Endothelial cell of umbilical vein (primary cell): ENCODE results near the gene ABCC2. TPM values are rescaled to one million over a fixed set of nuclear protein-coding genes. Genes with fewer than 3 reads are reported as not detected.

Experiments used
- BruUV-seq: library from RNA; stranded (reverse); fragments of 400-500 nt; replicated peaks from 2 replicates; lab custom pipeline; 2021; lab: Mats Ljungman, UMichigan
- CTCF ChIA-PET: fragments of 300-600, 350-600 bp; sonication (Branson Sonifier 250); formaldehyde crosslinking; loops from one replicate; lab custom pipeline; 2021; ENCODE audit warnings: antibody characterized with exemption, inconsistent platforms; lab: Charles Lee
- POLR2A ChIA-PET: fragments of 300-600, 350-600 bp; sonication (Branson Sonifier 250); formaldehyde crosslinking; loops from one replicate; lab custom pipeline; 2021; ENCODE audit warnings: antibody characterized with exemption, inconsistent platforms; lab: Charles Lee
- DNase-seq: peaks from one replicate; pipeline ENCODE4 v3.0.0-alpha.2; 2011; ENCODE audit warnings: low read depth, low spot score
- FAIRE-seq: peaks from 2 replicates; lab custom pipeline; 2011; peaks lifted over from hg19 to GRCh38; lab: Jason Lieb, UNC
- H2AFZ ChIP-seq: 2 replicates; pipeline ENCODE4 v1.6.0; 2012; ENCODE audit warnings: low read depth, low read length, control low read depth, inconsistent platforms
- H3K27ac ChIP-seq: 2 replicates; pipeline ENCODE4 v1.5.1; 2011; ENCODE audit warnings: low read depth, mild to moderate bottlenecking, control low read depth, low read length, moderate library complexity; ENCODE audit not compliant: insufficient read depth
- H3K27me3 ChIP-seq, 2 experiments: 2 replicates each; pipeline versions ENCODE4 v1.6.0 to v1.6.1; 2011; ENCODE audit warnings: low read length in 2 of 2, mixed read lengths in 1 of 2; ENCODE audit not compliant: control insufficient read depth in 2 of 2, insufficient read depth in 2 of 2
- H3K36me3 ChIP-seq, 2 experiments: 2 replicates in 1 of 2; 3 replicates in 1 of 2; pipeline ENCODE4 v1.5.1; 2011; ENCODE audit warnings: low read length in 2 of 2, mild to moderate bottlenecking in 1 of 2, moderate library complexity in 1 of 2; ENCODE audit not compliant: control insufficient read depth in 2 of 2, insufficient read depth in 2 of 2; ENCODE audit errors: extremely low read depth in 1 of 2
- H3K4me1 ChIP-seq: 3 replicates; pipeline ENCODE4 v1.5.1; 2011; ENCODE audit warnings: mild to moderate bottlenecking, low read length; ENCODE audit not compliant: control insufficient read depth, insufficient read depth; ENCODE audit errors: extremely low read depth
- H3K4me2 ChIP-seq: 2 replicates; pipeline ENCODE4 v1.6.1; 2011; ENCODE audit warnings: low read length, control low read depth, mixed read lengths; ENCODE audit not compliant: insufficient read depth
- H3K4me3 ChIP-seq, 3 experiments: fragments of 200-600 bp in 1 of 3; sonication (generic), shearing (Covaris generic) in 1 of 3; replicated peaks in 1 of 3; 2 replicates each; pipeline ENCODE4 v1.5.1; 2011 to 2016; ENCODE audit warnings: control low read depth in 3 of 3, low read length in 3 of 3, mild to moderate bottlenecking in 2 of 3, inconsistent platforms in 1 of 3, low read depth in 1 of 3, moderate library complexity in 1 of 3; ENCODE audit not compliant: insufficient read depth in 1 of 3
- H3K79me2 ChIP-seq: 2 replicates; pipeline ENCODE4 v1.6.0; 2012; ENCODE audit warnings: low read length, inconsistent platforms; ENCODE audit not compliant: control insufficient read depth, insufficient read depth
- H3K9ac ChIP-seq: replicated peaks from 2 replicates; pipeline ENCODE3; 2011; ENCODE audit warnings: low read length, control low read depth; ENCODE audit not compliant: insufficient read depth; ENCODE audit errors: extremely low read depth
- H3K9me1 ChIP-seq: replicated peaks from 3 replicates; pipeline ENCODE4 v1.6.0; 2011; ENCODE audit warnings: mild to moderate bottlenecking, low read length; ENCODE audit not compliant: control insufficient read depth, insufficient read depth; ENCODE audit errors: extremely low read depth
- H3K9me3 ChIP-seq: replicated peaks from 2 replicates; pipeline ENCODE4 v1.5.1; 2012; ENCODE audit warnings: low read length, inconsistent platforms; ENCODE audit not compliant: control insufficient read depth, insufficient read depth
- H4K20me1 ChIP-seq: replicated peaks from 2 replicates; pipeline ENCODE3; 2011; ENCODE audit warnings: mild to moderate bottlenecking, low read length; ENCODE audit not compliant: control insufficient read depth, insufficient read depth; ENCODE audit errors: extremely low read depth
- EZH2 ChIP-seq: IDR thresholded peaks from 2 replicates; pipeline ENCODE4 v1.6.1; 2012; ENCODE audit warnings: borderline replicate concordance, low read depth, mild to moderate bottlenecking, moderate library complexity, low read length, inconsistent platforms; ENCODE audit not compliant: severe bottlenecking
- FOS ChIP-seq: IDR thresholded peaks from 2 replicates; pipeline ENCODE4 v1.6.1; 2011; ENCODE audit warnings: mild to moderate bottlenecking, low read length, moderate library complexity, borderline replicate concordance; ENCODE audit not compliant: insufficient read depth
- GATA2 ChIP-seq: IDR thresholded peaks from 2 replicates; pipeline ENCODE4 v1.7.0; 2011; ENCODE audit warnings: low read depth, mild to moderate bottlenecking, moderate library complexity, mixed read lengths, low read length; ENCODE audit not compliant: insufficient read length, insufficient read depth
- JUN ChIP-seq: IDR thresholded peaks from 2 replicates; pipeline ENCODE4 v1.6.1; 2011; ENCODE audit warnings: borderline replicate concordance, low read depth; ENCODE audit not compliant: insufficient read length, insufficient read depth
- MYC ChIP-seq: IDR thresholded peaks from one replicate; pipeline ENCODE4 v1.6.1; 2011; ENCODE audit warnings: mild to moderate bottlenecking, low read depth, low read length
- POLR2A ChIP-seq: IDR thresholded peaks from 2 replicates; pipeline ENCODE4 v1.6.1; 2012; ENCODE audit warnings: low read depth, mild to moderate bottlenecking, control low read depth, low read length
- POLR2AphosphoS5 ChIP-seq: IDR thresholded peaks from 2 replicates; pipeline ENCODE4 v1.6.1; 2012; ENCODE audit warnings: low read depth, mild to moderate bottlenecking, control low read depth, low read length, moderate library complexity; ENCODE audit not compliant: insufficient read depth
- dilution Hi-C: fragments of 300-500 bp; cut with MboI; formaldehyde crosslinking; loops from one replicate; pipeline ENCODE4 v1.15.0; 2019; ENCODE audit warnings: low sequenced_read_pairs; ENCODE audit not compliant: extremely low pct_ligation_motif_present
- intact Hi-C: fragments of 100-400 bp; cut with micrococcal nuclease; formaldehyde crosslinking; loops from one replicate; pipeline ENCODE4 v1.10.0; 2022
- polyA plus RNA-seq, 4 experiments: library from polyadenylated mRNA; depleted of rRNA in 3 of 4; stranded (reverse) in 3 of 4; unstranded in 1 of 4; fragments of >200 nt; gene quantifications; 2 replicates each; pipeline versions ENCODE4 v1.2.1 to v1.2.3, GENCODE V29; 2011 to 2012; ENCODE audit warnings: missing spikeins in 1 of 4
- total RNA-seq: library from RNA; stranded (reverse); gene quantifications from 2 replicates; pipeline ENCODE4 v1.2.3, GENCODE V29; 2021
- TF ChIP-seq, protein P1 (sequence below): IDR thresholded peaks from 2 replicates; pipeline ENCODE4 v1.6.1; 2011; ENCODE audit not compliant: insufficient read depth, insufficient read length
- TF ChIP-seq, protein P2 (sequence below), 2 donors: IDR thresholded peaks; 1 replicate in 1 of 2; 2 replicates in 1 of 2; pipeline ENCODE4 v1.5.1; 2011; ENCODE audit warnings: low read length in 2 of 2, mild to moderate bottlenecking in 2 of 2, moderate library complexity in 2 of 2, control low read depth in 1 of 2, inconsistent platforms in 1 of 2, low read depth in 1 of 2; ENCODE audit not compliant: insufficient read depth in 1 of 2; ENCODE audit errors: extremely low read depth in 1 of 2

Gene ABCC2
- total and polyA plus RNA-seq, 2 donors (not counting 3 experiments of a cell fraction or from before 2014, with no cell fraction given) = 1.5 to 3.3 TPM

DNA sequence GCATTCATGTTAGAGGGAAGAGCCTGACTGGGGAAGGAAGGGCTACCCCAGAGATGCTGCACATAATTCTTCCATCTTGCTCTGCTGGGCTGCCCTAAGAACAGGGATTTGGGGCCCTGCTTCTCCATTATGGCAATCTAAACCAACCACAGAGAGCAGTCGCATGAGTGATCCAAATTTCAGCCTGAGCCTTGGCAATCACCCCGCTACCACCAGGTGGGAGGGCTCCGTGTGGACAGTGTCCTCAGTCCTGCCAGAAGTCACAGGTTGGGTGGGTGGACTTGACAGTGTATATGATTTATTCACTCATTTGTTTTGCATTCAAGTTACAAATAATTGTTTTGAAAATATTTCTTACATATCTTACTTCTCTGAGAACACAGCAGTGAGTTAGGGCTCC, 22.0 kb downstream of the ABCC2 start:
- DNase-seq (no peak), FAIRE-seq (no peak)
- TF ChIP-seq FOS = no peak
- TF ChIP-seq POLR2AphosphoS5 = no peak
- TF ChIP-seq EZH2 = no peak
- TF ChIP-seq, protein P1, sequence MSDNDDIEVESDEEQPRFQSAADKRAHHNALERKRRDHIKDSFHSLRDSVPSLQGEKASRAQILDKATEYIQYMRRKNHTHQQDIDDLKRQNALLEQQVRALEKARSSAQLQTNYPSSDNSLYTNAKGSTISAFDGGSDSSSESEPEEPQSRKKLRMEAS = no peak
- no peak for TF ChIP-seq JUN
- TF ChIP-seq, protein P2, sequence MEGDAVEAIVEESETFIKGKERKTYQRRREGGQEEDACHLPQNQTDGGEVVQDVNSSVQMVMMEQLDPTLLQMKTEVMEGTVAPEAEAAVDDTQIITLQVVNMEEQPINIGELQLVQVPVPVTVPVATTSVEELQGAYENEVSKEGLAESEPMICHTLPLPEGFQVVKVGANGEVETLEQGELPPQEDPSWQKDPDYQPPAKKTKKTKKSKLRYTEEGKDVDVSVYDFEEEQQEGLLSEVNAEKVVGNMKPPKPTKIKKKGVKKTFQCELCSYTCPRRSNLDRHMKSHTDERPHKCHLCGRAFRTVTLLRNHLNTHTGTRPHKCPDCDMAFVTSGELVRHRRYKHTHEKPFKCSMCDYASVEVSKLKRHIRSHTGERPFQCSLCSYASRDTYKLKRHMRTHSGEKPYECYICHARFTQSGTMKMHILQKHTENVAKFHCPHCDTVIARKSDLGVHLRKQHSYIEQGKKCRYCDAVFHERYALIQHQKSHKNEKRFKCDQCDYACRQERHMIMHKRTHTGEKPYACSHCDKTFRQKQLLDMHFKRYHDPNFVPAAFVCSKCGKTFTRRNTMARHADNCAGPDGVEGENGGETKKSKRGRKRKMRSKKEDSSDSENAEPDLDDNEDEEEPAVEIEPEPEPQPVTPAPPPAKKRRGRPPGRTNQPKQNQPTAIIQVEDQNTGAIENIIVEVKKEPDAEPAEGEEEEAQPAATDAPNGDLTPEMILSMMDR (IDR thresholded peaks at IDR 0.05; ENCODE audit: extremely low read depth in 1 of 2, insufficient read depth in 1 of 2, low read depth in 1 of 2, low read length in 2 of 2) = no peak
- TF ChIP-seq POLR2A = no peak
- no peak for TF ChIP-seq MYC
- no peak for TF ChIP-seq GATA2
- no TSS peak for BruUV-seq
- POLR2A ChIA-PET = no interaction called here
- no peak overlapping the region for H3K9ac ChIP-seq
- no peaks in the 10 kb centered on the region for H4K20me1 ChIP-seq
- H3K4me3 ChIP-seq = no peak overlapping the region
- intact Hi-C loops = no loop called here
- no peaks in the 10 kb centered on the region for H3K9me3 ChIP-seq
- no peaks in the 10 kb centered on the region for H3K9me1 ChIP-seq
- no peak overlapping the region for H3K4me2 ChIP-seq
- H3K4me1 ChIP-seq = no peaks in the 10 kb centered on the region
- no peaks in the 10 kb centered on the region for H3K27me3 ChIP-seq
- H3K79me2 ChIP-seq = no peaks in the 10 kb centered on the region
- H3K27ac ChIP-seq = no peak overlapping the region
- no peaks in the 10 kb centered on the region for H3K36me3 ChIP-seq
- dilution Hi-C loops = loop anchor here (10.0 kb wide), 1 partner anchor 50 kb away; no protein-coding TSS in a partner anchor
- no peak overlapping the region for H2AFZ ChIP-seq
- CTCF ChIA-PET = interaction anchor here (1.3 kb wide), 1 partner anchor 24 kb away, joined by 3 read pairs; no protein-coding TSS in a partner anchor
